Fibroblast of skin of scalp (primary cell): ENCODE measurements around the gene DDX19B. TPM values are rescaled to one million over a fixed set of nuclear protein-coding genes. Genes with fewer than 3 reads are reported as not detected.
A peak's percentile ranks its signal among the peaks of the same experiment; 100 is the strongest.
"Not testable (repeated sequence)": the region's sequence is repeated elsewhere in the genome, so short reads cannot be mapped to it uniquely, and the experiment has no call there.

Experiments used
- DNase-seq: peaks from one replicate; pipeline ENCODE4 v3.0.0-alpha.2; 2013
- polyA plus RNA-seq, 2 experiments: library from polyadenylated mRNA; unstranded; fragments of 120-200 nt; gene quantifications; one replicate each; pipeline ENCODE4 v1.2.1, GENCODE V29; 2013; ENCODE audit not compliant: insufficient read length in 2 of 2

DDX19B gene
- polyA plus RNA-seq (2013, experiment 1 of 2; ENCODE audit: insufficient read length): 29.5 TPM
- 35.5 TPM for polyA plus RNA-seq (2013, experiment 2 of 2; ENCODE audit: insufficient read length)

DNA sequence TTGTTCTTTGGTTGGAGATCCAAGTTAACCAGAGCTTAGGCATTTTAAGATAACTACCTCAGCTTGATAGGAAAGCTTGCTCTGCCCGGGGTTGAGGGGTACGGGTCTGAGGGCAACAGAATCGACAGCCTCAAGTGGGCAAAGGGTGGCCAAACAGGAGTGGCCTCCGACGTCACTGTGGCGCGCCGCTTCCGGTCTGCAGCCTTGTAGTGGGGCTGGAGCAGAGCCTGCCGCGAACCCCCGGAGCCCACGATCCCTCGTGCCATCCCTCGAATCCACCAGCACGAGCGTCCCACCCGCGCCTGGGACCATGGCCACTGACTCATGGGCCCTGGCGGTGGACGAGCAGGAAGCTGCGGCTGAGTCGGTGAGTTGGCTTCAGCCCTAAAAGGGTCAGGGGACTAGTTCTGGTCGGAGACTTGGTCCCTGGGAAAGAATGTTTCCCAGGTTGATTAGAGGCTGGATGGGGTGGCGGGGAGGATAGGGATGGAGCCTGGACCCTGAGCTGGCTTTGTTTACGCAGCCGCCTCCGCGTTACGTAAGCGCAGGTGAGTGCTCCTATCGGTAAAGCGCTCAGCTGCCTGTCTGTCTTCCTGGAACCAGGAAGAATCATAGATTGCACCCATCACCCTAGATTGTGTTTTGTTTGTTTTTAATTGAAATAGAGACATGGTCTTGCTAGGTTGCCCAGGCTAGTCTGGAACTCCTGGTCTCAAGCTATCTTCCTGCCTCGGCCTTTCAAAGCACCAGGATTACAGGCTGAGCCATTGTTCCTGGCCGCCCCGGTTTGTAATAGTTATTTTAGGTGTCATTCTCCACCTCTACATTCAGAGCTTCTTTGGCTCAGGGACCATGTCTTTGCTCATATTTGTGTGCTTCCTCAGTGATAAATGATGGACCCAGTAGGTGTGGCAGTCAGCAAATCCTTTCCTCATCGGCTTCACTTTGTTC, at the start of gene DDX19B:
Gene DDX19B, plus strand, starts transcription at position 199 of the 951 bp plus-strand sequence. Its CDS starts 112 bp downstream, at position 311.
- peak; percentile 73 for DNase-seq

DNA sequence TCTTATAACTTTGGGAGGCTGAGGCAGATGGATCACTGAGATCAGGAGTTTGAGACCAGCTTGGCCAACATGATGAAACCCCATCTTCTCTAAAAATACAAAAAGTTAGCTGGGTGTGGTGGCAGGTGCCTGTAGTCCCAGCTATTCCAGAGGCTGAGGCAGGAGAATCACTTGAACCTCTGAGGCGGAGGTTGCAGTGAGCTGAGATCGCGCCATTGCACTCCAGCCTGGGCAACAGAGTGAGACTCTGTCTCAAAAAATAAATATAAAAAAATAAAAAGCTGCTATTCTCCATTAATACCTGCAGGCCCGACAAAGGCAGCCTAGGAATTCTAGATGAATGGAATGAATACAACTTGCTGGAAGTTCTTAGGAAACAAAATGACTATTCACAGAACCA, 49.3 kb upstream of the DDX19B start:
- DNase-seq: not testable (repeated sequence)

DNA sequence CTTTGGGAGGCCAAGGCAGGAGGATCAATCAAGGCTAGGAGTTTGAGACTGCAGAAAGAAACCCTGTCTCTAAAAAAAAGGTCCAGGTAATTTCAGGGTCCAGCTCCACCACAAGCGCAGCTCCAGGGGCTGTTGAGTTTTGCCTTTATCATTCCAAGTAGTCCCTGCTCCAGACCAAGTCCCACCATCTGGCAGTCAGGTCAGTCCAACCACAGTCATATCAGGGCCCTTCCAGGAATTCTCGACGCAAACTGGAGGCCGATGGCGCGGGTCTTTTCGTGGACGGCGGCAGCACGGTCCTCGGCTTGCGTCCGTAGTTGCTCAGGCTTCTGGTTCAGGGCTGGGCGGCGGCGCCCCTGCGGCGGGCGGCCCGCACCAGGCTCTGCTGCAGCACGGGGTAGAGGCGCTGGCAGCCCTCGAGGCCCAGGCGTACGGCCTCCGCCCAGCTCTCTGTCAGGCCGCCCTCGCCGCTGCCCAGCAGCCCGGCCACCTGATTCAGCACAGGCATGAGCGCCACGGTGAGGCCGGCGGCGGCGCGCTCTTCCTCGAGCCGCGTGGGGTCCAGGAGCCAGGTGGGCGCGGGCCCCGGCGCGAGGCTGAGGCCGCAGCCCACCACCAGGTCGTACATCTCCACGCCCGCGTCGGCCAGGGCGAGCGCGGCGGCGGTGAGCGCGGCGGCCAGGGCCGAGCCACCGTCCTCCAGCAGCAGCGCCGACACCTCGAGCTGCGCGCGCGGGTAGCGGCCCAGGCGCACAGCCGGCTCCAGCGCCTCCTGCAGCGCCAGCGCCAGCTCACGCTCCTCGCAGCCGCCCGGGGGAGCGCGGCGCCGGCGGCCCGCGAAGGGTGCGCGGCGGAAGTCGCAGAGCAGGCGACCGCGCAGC, 48.0 kb upstream of the DDX19B start:
- peak; percentile 36 for DNase-seq

DNA sequence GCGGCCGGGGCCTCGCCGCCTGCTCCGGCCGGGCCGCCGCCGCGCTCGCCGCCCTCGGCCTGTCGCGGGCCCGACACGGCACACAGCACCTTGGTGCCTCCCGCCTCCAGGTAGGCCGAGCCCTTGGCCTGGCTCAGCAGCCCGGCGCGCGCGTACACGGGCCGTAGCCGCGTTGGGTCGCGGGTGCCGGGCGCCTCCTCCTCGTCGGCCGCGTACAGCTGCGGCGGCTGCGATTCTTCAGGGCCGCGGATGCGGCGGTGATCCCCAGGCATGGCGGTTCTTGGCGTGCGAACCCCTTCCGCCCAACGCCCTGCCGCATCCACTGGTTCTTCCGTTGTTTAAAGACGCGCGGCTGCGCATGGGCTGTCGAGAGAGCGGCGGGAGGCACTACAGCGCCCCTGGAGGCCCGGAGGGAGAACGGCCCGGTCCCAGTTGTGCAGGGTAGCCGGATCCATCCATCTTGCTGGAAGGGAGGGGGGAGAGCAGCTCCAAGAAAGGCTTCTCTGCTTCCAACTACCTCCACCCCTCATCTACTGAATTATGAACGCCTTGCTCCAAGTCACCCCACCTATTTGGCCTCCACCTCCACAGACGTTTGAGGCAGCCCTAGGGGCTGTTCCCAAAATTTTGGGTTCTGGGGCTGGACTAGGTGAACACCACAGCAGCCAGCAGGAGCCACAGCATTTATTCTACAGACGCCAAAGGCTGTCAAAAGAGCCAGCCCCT, 47.2 kb upstream of the DDX19B start, which contains the start of gene EXOSC6:
Gene EXOSC6, minus strand, starts transcription at position 312 of the 726 bp plus-strand sequence. Its CDS starts 40 bp downstream, at position 272.
- DNase-seq: peak; percentile 93

DNA sequence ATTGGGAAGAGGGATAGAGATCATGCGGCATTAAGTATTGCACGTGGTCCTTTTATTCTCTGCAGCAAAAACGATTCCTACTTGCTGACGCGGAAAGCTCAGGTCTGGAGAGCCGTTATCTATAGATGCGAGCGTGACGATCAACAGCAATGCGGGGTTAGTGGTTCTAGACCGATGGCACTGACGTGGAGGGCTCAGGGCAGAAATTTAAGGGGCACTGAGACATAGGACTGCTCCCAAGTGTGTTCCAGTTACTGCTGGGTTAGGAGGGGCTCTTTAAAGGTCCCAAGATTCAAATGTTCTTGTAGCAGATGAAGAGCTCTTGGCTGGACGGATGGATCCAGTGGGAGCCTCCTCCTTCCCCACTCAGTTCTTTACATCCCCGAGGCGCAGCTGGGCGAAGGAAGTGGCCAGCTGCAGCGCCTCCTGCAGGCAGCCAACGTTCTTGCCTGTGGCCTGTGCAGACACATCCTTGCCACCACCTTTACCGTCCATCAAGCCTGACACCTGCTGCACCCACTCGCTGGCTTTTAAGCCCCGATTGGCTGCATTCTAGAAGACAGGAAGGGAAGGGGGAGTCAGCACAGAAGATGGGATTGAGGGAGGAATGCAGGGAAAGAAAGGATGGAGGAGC, 46.5 kb upstream of the DDX19B start:
- DNase-seq: peak; percentile 22

DNA sequence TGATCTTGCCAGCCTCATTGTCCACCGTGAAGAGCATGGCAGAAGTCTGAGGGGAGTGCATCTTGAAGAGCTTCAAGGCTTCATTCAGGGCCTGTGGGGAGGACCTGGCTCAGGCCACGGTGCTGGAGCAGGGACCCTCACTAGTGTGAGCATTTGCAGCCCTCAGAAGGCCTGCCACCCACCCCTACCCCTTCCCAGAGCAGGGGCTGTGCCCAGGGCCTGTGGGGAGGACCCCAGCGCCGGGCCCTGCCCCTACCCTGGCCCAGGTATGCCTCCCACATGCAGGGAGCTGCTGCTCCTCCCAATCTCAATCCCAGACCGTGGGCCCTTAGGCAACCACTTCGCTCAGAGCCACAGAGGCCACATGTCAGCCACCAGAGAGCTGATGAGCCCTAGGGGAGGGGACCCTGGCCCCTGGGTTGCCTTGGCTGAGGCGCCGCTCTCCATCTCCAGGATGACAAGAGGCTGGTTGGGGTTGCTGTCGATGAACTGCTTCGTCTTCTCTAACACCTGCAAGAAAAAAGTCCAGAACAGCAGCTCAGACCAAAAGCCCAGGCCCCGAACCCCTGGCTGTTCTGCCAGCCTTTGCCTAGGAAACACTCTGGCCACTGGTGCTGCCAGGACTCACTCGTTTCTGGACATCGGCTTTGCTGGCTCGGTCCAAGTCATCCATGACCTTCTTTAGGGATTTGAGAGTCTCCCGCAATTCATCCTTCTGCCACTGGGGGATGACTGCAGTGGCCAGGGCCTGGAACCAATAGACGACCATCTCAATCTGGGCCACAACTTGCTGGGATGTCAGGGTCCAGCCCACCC, 45.5 kb upstream of the DDX19B start:
- DNase-seq: peak; percentile 40

DNA sequence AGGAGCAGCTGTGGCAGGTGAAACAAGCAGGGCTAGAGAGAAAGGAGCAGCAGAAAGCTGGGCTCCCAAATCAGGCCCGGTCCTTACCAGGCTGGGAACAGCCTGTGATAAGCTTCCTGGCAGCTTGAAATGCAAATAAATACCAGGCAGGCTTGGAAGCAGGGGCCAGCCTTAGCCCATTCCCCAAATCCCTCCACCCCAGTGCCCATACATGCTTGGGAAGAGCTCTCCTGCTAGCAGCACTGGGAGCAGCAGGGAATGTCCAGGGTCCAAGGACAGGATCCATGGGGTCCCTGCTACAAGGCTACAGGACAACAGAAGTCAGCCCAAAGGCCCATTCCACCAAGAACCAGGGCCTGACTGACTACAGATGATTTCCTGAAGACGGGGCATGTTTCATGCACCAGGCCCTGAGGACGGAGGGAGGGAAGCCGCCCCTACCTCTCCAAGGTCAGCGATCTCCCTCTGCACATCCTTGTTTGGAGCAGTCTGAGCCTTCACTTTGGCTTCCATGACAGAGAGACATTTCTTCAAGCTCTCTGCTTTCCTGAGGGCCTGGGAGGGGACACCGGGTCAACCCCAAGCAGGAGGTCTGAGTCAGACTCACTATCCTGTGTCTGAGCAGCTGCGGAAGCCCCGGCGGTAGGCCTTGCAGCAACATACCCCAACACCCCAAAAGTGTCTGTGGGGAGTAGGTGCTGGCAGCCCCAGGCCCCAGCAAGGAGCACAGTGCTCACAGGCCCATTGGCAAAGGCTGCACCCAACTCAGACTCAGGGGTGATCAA, 44.6 kb upstream of the DDX19B start:
- no peak for DNase-seq

DNA sequence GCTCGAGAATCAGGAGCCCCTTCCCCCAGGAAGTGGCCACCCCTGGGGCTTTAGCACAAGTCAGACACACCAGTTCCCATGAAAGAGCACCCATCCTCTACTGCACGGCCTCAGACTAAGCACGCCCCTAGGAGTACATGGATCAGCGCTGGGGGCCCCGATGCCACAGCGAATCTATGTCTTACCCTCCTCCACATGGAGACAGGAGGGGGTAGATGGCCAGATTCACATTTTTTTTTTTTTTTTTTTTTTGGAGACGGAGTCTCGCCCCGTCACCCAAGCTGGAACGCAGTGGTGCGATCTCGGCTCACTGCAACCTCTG, 44.1 kb upstream of the DDX19B start:
- no peak for DNase-seq

DNA sequence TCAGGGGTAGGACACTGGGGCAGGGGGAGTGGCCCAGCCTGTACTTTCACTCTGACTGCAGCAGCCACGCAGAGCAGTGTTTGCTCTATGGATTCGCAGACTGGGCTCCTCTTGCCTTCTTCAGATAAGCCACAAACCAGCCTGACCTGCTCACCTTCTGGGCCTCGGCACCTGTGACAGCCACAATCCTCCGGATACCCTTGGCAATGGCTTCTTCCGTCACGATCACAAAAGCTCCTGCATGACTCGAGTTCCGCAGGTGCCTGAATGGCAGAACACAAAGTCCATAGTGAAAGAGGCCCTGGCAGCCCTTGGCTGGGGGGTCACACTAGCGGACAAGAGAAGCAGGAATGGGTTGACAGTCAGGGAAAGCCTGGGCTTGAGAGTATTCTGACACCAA, 43.4 kb upstream of the DDX19B start:
- DNase-seq: no peak

DNA sequence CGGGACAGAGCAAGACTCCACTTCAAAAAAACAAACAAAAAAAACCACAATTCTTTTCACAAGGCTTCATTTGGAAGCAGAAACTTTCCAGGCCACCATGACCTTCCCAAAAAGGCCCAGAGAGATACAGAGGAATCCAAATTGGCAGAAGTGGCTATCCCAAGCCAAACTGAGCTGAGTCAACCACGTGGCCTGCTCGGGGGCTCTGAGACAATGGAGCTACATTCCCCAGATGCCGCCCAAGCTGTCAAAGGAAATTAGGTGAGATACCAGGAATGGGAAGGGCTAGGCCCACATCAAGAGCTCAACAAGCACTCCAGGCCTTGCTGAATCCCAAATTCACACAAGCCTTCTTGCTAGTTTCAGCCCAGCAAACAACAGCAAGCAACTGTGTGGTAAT, 41.6 kb upstream of the DDX19B start:
- peak; percentile 20 for DNase-seq

DNA sequence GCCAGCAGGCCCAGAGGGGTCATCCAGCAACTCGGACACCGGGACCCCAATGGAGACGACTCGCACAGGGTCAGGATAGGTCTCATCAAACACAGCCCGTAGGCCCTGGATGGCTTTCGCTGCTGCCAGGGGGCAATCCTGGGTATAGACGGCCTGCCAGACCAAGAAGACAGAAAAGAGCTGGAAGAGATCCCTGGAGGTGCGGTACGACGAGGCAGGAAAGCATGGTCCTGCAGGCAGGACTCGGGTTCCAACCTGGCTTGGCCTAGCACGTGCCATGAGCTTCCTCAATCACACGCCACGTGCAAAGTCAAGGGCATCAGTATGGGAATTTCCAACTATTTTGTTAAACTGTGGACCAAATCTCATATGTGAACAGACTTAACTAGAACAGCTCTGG, 40.9 kb upstream of the DDX19B start:
- DNase-seq: no peak

DNA sequence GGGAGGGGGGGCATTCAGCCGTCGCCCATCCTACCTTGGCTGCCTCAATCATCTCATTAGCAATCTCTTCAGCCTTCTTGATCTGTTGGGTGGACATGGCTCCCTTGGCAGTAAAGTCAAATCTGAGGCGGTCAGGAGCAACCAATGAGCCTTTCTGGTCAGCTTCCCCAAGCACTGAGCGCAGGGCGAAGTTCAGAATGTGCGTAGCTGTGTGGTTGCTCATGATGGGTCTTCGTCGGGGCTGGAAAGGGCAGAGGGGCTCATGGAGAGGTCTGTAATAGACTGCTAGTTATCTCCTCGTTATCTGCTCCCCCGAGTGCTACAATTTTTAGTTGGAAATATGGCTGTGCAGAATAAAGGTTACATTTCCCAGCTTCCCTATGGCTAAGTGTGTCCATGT, 40.0 kb upstream of the DDX19B start:
- no peak for DNase-seq

DNA sequence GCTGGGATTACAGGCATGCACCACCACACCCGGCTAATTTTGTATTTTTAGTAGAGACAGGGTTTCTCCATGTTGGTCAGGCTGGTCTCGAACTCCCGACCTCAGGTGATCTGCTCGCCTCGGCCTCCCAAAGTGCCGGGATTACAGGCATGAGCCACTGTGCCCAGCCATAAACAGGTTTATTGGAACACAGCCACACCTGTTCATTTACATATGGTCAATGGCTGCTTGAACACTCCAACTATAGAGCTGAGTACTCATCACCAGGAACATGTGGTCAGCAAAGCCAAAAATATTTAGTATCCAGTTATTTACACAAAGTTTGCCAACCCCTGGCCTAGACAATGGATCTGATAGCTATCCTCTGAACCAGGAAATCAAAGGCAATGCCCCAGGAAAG, 39.1 kb upstream of the DDX19B start:
- not testable (repeated sequence) for DNase-seq

DNA sequence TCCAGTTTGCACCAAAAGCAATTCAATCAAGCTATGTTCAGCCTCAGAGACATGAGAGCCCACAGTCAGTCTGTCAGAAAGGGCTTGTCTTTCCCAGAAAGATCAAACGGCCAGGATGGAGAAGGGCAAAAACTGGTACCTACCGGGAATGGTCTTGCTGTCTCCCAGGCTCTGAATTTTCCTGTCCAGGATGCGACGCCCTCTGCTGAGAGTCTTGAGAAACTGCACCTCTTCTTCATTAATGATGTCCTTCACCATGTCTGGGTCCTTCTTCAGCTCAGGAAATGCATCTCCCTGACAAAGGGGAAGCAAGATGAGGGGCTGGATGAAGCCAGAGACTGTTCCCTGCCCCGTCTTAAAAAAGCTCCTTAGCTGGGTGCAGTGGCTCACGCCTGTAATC, 31.5 kb upstream of the DDX19B start:
- DNase-seq: peak; percentile 40

DNA sequence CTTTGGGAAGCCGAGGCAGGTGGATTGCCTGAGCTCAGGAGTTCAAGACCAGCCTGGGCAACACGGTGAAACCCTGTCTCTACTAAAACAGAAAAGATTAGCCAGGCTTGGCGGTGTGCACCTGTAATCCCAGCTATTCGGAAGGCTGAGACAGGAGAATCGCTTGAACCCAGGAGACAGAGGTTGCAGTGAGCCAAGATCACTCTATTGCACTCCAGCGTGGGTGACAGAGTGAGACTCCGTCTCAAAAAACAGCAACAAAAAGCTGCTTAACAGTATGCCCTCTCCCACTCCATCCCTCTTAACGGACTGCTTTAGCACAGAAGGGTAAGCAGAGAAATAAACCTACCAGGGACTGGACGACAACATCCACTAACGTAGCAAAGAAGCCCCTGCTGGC, 31.1 kb upstream of the DDX19B start:
- DNase-seq: not testable (repeated sequence)

DNA sequence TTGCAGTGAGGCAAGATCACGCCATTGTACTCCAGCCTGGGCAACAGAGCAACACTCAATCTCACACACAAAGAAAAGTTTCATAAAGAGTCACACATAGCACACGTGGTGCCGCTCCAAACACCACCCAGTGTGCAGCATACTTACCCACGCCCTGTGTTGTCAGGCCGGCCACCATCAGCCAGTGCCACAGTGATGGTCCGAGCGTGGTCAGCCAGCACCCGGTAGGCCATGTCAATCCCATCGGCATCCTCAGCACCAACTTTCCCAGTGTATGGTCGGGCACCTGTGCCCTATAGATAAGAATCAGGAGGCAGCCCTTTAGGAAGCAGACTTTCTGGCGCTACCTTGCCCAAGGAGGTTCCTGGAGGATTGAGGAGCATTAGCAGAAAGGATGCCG, 29.5 kb upstream of the DDX19B start:
- DNase-seq: no peak

DNA sequence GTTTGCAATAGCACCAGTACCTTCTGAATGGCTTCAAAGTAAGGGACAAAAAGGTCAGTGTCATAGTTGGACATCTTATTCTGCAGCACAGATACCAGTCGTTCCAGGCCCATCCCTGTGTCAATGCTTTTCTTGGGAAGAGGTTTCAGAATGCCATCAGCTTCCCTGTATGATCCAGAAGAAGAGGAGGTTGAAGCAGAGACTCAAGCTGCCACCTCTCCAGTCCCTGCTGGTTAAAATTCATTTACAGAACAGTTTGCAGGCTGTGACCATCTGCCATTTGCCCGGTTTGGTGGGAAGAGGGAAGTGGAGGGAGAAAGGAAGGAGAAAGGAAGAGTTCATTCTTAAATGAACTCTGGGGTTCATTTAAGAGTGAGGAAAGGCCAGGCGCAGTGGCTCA, 28.8 kb upstream of the DDX19B start:
- DNase-seq: no peak

DNA sequence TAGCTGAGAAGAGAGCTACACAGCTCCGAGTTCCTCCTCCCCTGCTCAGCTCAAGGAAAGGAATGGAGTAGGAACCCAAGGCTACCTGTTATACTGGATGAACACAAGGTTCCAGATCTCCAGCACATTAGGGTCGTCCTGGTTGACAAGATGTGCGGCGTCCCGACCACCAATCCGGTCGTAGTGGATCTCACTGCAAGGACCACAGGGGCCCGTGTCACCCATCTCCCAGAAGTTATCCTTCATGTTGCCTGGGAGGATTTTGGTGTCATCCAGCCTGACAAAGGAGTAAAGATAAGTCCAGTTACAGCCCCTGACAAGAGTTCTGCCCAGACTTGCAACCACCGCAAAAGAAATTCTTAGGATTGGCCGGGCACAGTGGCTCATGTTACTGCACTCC, 27.3 kb upstream of the DDX19B start:
- no peak for DNase-seq

DNA sequence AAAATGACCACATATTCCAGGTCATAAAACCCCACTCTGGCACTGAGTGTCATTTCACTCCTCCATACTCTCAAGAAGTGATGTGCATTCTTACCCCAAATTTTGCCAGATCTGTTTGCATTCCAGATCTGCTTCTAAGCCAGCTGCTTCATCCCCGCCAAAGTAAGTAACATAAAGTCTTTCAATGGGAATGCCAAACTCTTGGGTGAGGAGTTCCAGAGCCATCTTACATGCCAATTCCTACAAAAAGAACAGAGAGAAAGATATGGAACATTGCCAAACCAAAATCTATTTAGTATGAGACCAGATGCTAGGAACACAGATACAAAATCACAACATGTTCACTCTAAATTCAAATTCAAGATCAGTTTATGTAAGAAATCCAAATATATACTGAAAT, 22.6 kb upstream of the DDX19B start:
- DNase-seq: no peak

DNA sequence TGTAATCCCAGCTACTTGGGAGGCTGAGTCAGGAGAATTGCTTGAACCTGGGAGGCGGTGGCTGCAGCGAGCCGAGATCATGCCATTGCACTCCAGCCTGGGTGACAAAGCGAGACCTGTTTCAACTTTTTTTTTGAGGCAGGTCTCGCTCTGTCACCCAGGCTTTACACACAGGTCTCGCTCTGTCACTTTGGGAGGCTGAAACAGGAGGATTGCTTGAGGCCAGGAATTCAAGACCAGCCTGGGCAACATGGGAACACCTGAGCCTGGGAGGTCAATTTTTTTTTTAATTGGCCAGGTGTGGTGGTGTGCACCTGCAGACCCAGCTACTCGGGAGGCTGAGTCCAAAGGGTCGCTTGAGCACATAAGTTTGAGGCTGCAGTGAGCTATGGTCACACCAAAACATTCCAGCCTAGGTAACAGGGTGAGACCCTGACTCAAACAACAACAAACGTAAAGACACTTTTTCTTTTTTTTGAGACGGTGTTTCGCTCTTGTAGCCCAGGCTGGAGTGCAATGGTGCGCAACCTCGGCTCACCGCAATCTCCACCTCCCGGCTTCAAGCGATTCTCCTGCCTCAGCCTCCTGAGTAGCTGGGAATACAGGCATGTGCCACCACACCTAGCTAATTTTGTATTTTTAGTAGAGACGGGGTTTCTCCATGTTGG, 11.5 kb upstream of the DDX19B start:
- not testable (repeated sequence) for DNase-seq
